Stimulated activated memory B cell treated with anti-CD40 and anti-IgM and Interleukin-4, amounts not matched to agents 10 μg/mL and 1 μg/mL and 100 μg/mL, for 72 hours (primary cell): ENCODE results near the gene SLC46A3.

Experiments used
- ATAC-seq: fragments of 150-1000 bp; cut with Tn5 transposase; 2 replicates; pipeline ENCODE4 v1.10.0; 2021
- H3K27ac Mint-ChIP-seq: one replicate; pipeline ENCODE4 v1.8.0; 2022; ENCODE audit warnings: mild to moderate bottlenecking, mixed read lengths
- H3K27me3 Mint-ChIP-seq: one replicate; pipeline ENCODE4 v1.8.0; 2022; ENCODE audit warnings: mixed read lengths
- H3K36me3 Mint-ChIP-seq: one replicate; pipeline ENCODE4 v1.8.0; 2022; ENCODE audit warnings: mixed read lengths
- H3K4me1 Mint-ChIP-seq: one replicate; pipeline ENCODE4 v1.8.0; 2022; ENCODE audit warnings: mixed read lengths
- H3K4me3 Mint-ChIP-seq: one replicate; pipeline ENCODE4 v1.8.0; 2022; ENCODE audit warnings: mild to moderate bottlenecking, moderate library complexity, mixed read lengths
- H3K9me3 Mint-ChIP-seq: one replicate; pipeline ENCODE4 v1.8.0; 2022; ENCODE audit warnings: mixed read lengths

SLC46A3 gene, protein sequence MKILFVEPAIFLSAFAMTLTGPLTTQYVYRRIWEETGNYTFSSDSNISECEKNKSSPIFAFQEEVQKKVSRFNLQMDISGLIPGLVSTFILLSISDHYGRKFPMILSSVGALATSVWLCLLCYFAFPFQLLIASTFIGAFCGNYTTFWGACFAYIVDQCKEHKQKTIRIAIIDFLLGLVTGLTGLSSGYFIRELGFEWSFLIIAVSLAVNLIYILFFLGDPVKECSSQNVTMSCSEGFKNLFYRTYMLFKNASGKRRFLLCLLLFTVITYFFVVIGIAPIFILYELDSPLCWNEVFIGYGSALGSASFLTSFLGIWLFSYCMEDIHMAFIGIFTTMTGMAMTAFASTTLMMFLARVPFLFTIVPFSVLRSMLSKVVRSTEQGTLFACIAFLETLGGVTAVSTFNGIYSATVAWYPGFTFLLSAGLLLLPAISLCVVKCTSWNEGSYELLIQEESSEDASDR

DNA sequence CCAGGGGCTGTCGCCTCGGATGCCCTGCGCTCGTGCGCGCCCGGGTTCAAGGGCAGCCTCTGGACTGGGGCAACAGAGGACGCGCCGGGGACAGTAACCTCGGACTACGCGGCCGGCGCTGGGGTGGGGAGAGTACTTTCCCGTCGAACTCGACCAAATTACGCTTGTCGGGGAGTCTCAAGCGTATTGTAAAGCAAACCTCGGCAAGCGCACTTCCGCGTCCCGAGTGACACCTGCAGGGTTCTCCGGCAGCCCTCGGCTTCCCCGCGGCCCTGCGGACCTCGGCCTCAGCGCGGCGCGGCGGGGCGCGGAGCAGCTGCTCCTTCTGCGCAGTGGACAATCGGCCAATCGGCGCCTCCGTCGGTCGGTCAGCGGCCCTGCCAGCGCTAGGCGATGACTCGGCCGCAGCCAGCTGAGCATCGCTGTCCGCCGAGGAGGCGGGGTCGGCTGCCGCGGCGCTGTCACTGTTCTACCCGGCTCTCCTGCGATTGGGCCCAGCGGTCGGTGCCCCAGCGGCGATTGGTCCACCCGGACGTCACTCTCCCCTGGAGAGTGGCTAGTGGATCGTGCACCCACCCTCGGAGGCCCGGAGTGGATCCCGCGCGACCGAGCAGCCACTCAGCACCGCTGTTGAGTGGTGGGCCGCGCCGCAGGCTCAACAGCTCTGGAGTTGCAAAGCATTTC is at the start of gene SLC46A3:
TSS of gene SLC46A3 (minus strand) at position 428 of the 684 bp plus-strand sequence. CDS start 972 bp downstream, outside the sequence.
- Mint-ChIP-seq H3K27me3 (no peaks in the 10 kb centered on the region), H3K4me3 (peak within 1 kb of the TSS; percentile 96), H3K9me3 (no peaks in the 10 kb centered on the region), H3K27ac (peak within 1 kb of the TSS; percentile 85), H3K36me3 (peaks cover 7% of the 10 kb centered on the region), H3K4me1 (peaks cover 33% of the 10 kb centered on the region)
- peak; percentile 99 for ATAC-seq

DNA sequence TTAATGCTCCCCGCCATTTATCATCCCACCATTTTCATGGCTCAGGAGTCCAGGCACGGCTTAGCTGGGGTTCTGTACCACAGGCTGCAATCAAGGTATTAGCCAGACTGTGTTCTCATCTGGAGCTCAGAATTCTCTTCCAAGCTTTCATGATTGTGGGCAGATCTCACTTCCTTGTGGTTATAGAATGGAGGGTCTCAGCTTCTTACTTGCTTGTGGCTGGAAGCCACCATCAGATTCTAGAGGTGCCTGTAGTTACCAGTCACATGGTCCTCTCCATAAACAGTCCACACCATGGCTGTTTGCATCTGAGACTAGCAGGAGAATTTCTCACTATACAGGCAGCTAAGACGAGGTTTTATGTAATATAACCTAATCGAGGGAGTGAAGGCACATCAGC is 45.1 kb upstream of the SLC46A3 start:
- peaks cover 20% of the 10 kb centered on the region for H3K27me3 Mint-ChIP-seq
- H3K9me3 Mint-ChIP-seq = peaks cover 11% of the 10 kb centered on the region
- H3K36me3 Mint-ChIP-seq = no peaks in the 10 kb centered on the region
- H3K27ac Mint-ChIP-seq = no peak overlapping the region
- H3K4me1 Mint-ChIP-seq = no peaks in the 10 kb centered on the region
- ATAC-seq = no peak
- H3K4me3 Mint-ChIP-seq = no peak overlapping the region

DNA sequence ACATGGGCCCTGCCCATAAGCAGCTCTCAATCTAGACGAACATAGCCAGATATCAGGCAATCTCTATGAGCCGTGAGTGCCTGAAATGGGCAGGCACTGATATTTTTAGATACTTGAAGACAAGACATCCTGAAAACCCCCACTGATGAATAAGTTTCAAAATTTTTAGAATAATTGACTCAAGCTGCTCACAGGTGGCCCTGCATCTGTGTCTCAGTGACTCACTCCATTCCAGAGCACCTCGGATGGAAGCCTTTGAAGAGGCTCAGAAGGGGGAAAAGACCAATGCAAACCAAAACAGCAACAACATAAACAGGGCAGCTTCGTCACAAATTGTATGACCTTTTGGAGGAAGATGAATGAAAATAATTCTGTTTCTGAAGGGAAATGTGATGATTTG is 42.8 kb upstream of the SLC46A3 start:
- H3K9me3 Mint-ChIP-seq = peaks cover 9% of the 10 kb centered on the region
- H3K36me3 Mint-ChIP-seq = no peaks in the 10 kb centered on the region
- no peak overlapping the region for H3K4me3 Mint-ChIP-seq
- no peak overlapping the region for H3K27ac Mint-ChIP-seq
- no peak for ATAC-seq
- peaks cover 24% of the 10 kb centered on the region for H3K27me3 Mint-ChIP-seq
- H3K4me1 Mint-ChIP-seq = no peaks in the 10 kb centered on the region

DNA sequence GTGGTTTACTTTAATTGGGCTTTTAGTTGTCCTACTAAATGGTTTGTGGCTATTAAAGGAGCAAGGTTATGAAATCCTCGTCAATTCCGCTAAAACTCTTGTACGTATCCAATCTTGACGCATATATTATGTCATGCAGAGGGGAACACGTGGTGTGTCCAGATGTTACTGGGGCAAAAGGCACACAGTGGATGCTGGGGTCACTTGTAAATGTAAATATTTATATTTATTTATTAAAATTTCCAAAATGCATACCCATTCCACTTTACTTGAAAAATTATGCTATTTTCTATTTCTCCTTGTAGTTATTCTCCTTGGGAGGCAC is 36.7 kb upstream of the SLC46A3 start:
- Mint-ChIP-seq H3K36me3 (no peaks in the 10 kb centered on the region), H3K27ac (peak overlapping the region; percentile 72), H3K4me3 (no peak overlapping the region), H3K27me3 (peaks cover 23% of the 10 kb centered on the region), H3K4me1 (peaks cover 13% of the 10 kb centered on the region), H3K9me3 (peaks cover 7% of the 10 kb centered on the region)
- ATAC-seq = no peak

DNA sequence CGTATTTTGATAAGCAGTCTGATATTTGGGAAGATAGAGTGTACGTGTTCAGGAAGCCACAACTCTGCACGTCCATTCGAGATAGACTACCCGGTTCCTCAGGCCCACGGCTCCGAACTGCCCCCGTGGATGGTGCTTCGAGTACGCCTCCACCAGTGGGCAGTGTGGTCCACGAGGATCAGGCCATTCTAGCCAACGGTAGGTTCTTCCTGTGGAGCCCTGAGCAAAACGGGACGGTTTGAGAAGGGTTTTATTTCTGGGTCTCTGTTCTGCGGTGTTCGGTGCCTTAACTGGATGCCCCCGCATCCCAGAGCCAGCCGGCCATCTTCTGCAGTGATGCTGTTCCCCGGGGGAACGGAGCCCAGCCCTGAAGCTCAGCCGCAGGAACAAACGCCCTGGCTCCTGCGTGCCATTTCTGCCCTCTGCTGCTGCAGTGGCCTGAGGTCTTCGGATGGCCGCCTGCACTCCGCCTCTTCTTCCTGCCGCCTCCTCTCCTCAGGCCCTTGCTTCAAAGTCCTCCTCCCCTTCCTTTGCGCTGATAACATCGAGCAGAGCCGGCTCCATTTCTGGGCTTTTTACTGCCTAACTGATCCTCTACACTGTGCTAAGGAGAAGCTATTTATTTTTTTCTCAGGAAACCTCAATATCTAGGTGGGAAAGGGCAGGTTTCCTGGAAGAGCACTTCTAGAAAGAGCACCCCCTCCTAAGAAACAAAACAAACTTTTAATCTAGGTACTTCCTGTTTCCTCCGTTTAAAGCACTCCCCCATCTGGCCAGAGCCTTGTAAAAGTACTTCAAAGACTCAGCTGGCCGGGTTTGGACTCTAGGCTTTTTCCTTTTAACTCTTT is 36.2 kb upstream of the SLC46A3 start:
- Mint-ChIP-seq H3K9me3 (peaks cover 7% of the 10 kb centered on the region), H3K27me3 (peaks cover 20% of the 10 kb centered on the region), H3K36me3 (no peaks in the 10 kb centered on the region), H3K4me1 (peaks cover 13% of the 10 kb centered on the region), H3K4me3 (peak overlapping the region; percentile 69), H3K27ac (peak overlapping the region; percentile 72)
- peak; percentile 24 for ATAC-seq

DNA sequence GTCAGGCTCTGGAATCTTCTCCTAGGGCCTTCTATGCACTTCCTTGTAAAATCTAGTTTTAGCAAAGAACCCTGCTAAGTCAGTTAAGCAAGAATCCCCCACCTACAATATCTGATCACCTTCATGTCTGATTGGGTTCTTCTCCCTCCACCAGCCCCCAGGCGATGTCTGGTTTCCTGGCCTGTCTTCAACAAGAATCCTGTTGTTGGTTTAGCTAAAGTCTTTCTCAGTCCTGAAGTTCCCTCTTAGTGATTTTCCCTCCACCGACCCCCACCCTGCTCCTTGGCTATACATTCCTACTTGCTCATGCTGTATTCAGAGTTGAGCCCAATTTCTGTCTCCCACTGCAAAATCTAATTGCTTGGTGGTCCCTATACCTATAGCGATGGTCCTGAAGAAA is 35.2 kb upstream of the SLC46A3 start:
- no peak overlapping the region for H3K4me3 Mint-ChIP-seq

DNA sequence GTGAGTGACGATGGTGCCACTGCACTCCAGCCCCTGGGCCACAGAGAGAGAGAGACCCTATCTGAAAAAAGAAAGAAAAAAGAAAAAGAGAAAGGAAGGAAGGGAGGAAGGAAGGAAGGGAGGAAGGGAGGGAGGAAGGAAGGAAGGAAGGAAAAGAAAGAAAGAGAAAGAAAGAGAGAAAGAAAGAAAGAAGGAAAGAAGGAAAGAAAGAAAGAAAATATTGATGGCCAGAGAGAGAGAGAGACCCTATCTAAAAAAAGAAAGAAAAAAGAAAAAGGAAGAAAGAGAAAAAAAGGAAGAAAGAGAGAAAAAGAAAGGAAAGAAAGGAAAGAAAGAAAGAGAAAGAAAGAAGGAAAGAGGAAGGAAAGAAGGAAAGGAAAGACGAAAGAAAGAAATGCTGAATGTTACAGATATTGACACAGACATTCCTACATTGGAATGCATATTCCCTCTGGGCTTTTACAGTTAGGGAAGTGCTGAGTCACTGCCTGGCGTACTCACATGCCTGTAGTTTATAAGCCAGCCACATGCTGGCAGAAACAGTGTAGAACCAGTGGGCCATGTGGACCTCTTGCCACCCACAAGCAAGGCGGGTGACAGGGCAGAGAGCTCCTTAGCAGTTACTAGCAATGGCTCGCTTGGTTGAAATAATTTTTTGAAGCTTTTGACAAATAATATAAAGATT is 34.6 kb upstream of the SLC46A3 start:
- no peak for ATAC-seq
- no peak overlapping the region for H3K27ac Mint-ChIP-seq
- H3K27me3 Mint-ChIP-seq = peaks cover 19% of the 10 kb centered on the region
- no peaks in the 10 kb centered on the region for H3K9me3 Mint-ChIP-seq
- H3K4me1 Mint-ChIP-seq = peaks cover 13% of the 10 kb centered on the region
- H3K4me3 Mint-ChIP-seq = no peak overlapping the region
- H3K36me3 Mint-ChIP-seq = no peaks in the 10 kb centered on the region

More for the DNA sequence above, 35.2 kb upstream of the SLC46A3 start:
- no peak for ATAC-seq
- Mint-ChIP-seq H3K9me3 (peaks cover 2% of the 10 kb centered on the region), H3K36me3 (no peaks in the 10 kb centered on the region), H3K27me3 (peaks cover 23% of the 10 kb centered on the region), H3K27ac (no peak overlapping the region), H3K4me1 (peaks cover 13% of the 10 kb centered on the region)

DNA sequence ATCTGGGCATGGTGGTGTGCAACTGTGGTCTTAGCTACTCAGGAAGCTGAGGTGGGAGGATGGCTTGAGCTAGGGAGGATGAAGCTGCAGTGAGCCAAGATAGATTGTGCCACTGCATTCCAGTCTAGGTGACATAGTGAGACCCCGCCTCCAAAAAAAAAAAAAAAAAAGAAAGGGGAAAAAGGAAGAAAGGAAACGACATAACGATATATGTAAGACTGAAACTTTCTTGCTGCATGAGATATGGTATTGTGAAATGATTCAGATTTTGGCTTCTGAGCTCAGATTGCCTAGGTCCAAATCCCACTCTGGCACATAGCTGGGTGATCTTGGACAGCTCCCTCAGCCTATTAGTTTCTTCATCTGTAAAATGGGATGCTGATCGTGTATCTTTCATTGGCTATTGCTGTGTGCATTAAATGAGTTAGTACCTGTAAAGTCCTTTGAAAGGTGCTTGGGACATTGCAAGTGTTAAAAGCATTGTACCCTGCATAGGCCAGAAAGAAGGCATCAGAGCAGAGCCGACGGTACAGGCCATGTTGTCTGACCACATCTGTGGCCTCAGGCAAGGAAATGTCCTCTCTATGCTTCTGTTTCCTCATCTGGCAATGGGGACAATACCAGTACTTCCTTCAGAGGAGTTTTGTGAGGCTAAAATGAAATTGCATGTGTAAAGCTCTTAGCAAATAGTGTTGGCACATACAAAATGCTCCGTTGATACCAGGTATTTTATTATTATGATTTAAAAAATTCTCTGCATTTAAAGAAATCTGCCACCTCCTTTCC is 32.6 kb upstream of the SLC46A3 start:
- no peaks in the 10 kb centered on the region for H3K36me3 Mint-ChIP-seq
- H3K9me3 Mint-ChIP-seq = no peaks in the 10 kb centered on the region
- H3K27me3 Mint-ChIP-seq = peaks cover 19% of the 10 kb centered on the region
- ATAC-seq = no peak
- H3K27ac Mint-ChIP-seq = no peak overlapping the region
- H3K4me1 Mint-ChIP-seq = peaks cover 13% of the 10 kb centered on the region
- no peak overlapping the region for H3K4me3 Mint-ChIP-seq

DNA sequence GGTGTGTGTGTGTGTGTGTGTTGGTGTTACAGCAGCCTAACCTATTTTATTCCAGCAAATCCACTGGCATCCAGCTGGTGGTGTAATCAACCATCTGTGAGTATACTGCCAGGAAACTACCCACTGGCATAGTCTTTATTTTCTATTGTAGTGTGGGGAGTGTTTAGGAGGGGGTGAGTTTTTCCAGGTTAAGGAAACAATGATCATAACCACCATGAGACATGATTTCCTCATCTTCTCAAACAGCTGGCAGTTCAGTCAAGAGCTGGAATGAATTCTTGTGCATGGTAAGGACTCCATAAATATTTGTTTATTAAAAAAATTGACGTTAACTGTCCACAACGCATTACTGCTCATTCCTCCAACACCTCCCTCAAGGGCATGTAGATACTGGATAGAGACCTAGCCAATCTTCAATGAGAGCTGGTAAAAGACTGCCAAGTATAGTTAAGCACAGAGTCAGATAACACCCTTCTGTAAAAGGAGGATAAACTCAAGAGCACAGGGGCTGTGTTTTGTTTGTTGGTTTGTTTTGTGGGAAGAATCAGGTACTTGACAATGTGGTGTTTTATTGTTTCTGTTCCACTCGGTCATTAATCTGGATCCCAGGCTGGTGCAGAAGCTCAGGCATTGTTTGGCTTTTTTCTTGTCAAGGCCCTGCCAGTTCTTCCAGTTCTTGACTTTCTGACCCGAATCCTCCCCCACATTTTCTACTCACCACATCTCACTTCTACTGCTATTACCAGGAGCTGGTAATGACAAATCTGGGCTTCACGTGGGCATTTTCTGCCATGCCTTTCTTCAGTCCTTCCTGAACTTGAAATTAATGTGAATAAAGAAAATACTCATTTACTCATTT is 31.6 kb upstream of the SLC46A3 start:
- peaks cover 13% of the 10 kb centered on the region for H3K4me1 Mint-ChIP-seq
- H3K9me3 Mint-ChIP-seq = no peaks in the 10 kb centered on the region
- no peak overlapping the region for H3K4me3 Mint-ChIP-seq
- H3K27ac Mint-ChIP-seq = no peak overlapping the region
- peaks cover 24% of the 10 kb centered on the region for H3K27me3 Mint-ChIP-seq
- ATAC-seq = no peak
- H3K36me3 Mint-ChIP-seq = no peaks in the 10 kb centered on the region

DNA sequence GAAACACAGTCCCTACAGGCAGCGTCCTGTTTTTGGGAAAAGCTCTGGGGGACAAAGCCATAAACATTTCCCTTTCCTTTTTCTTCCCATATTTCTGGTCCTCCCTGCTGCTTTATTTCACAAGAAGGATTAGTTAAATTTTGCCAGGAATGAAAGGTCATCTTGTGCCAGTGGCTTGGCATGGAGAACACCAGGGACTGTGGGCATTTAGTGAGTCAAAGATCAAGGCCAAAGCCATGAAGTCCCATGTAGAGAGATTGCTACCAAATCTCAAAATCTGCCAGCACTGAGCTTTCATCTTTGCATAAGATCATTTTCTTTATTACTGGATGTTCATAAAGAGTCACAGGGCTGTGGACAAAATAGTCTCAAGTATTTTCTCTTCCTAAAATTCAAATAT is 29.1 kb upstream of the SLC46A3 start:
- no peak overlapping the region for H3K4me3 Mint-ChIP-seq
- H3K4me1 Mint-ChIP-seq = peaks cover 7% of the 10 kb centered on the region
- H3K36me3 Mint-ChIP-seq = no peaks in the 10 kb centered on the region
- H3K27ac Mint-ChIP-seq = no peak overlapping the region
- no peak for ATAC-seq
- H3K27me3 Mint-ChIP-seq = peaks cover 20% of the 10 kb centered on the region
- H3K9me3 Mint-ChIP-seq = no peaks in the 10 kb centered on the region

DNA sequence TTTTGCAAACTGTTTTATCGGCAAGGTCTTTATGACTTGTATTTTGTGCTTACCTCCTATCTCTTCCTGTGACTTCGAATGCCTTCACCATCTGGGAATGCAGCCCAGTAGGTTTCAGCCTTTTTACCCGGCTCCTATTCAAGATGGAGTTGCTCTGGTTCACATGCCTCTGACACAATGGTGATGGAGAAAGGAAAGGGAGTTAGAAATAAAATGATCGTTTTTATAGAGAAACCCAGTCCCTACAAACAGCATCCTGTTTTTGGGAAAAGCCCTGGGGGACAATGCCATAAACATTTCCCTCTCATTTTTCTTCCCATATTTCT is 27.5 kb upstream of the SLC46A3 start:
- ATAC-seq = no peak
- peaks cover 18% of the 10 kb centered on the region for H3K27me3 Mint-ChIP-seq
- H3K4me1 Mint-ChIP-seq = peaks cover 9% of the 10 kb centered on the region
- H3K9me3 Mint-ChIP-seq = no peaks in the 10 kb centered on the region
- H3K27ac Mint-ChIP-seq = no peak overlapping the region
- H3K36me3 Mint-ChIP-seq = no peaks in the 10 kb centered on the region
- H3K4me3 Mint-ChIP-seq = no peak overlapping the region

DNA sequence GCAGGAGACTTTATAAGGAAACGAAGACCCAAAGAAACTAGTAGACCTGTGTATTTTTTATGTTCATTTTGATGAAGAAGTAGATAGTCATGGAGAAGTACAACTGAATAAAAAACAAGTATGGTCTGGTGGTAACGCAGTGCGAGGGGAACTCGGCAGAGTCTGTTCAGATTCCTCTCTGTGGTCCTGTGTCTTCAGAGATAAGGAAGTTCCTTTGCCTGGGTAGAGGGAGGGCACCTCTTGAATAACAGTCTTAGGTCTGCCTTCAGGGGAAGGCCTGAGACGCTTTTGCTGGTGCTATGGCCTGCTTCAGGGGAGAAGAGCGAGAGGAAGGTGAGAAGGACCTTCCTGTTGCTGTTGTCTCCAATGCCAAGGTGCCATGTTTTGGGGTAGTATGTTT is 25.9 kb upstream of the SLC46A3 start:
- ATAC-seq = no peak
- no peak overlapping the region for H3K27ac Mint-ChIP-seq
- no peaks in the 10 kb centered on the region for H3K36me3 Mint-ChIP-seq
- H3K27me3 Mint-ChIP-seq = peaks cover 14% of the 10 kb centered on the region
- peaks cover 10% of the 10 kb centered on the region for H3K4me1 Mint-ChIP-seq
- no peaks in the 10 kb centered on the region for H3K9me3 Mint-ChIP-seq
- no peak overlapping the region for H3K4me3 Mint-ChIP-seq

DNA sequence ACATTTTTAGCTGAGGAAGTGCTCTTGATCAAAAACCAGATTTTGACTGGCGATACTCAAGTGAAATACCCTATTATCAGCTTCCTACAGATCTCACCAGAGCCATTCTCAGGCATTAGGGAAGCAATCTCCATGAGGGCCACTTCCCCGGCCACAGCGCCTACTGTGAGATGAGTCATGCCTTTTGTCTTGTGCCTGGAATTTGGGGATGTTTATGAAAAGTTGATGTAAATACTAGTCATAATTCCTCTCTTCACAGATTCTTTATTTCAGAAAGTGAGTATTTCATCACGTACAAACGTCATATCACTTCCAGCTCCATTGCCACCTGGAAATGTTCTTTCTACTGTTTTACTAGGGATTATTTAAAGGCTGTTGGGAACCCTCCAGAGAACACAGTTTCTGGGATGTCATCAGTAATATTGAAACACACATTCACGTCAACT is 25.3 kb upstream of the SLC46A3 start:
- Mint-ChIP-seq H3K27ac (no peak overlapping the region), H3K4me3 (no peak overlapping the region), H3K9me3 (no peaks in the 10 kb centered on the region), H3K4me1 (peaks cover 10% of the 10 kb centered on the region), H3K36me3 (no peaks in the 10 kb centered on the region), H3K27me3 (peaks cover 9% of the 10 kb centered on the region)
- no peak for ATAC-seq
